CD14-positive monocyte (primary cell): ENCODE results near the gene NUP85. TPM values are rescaled to one million over a fixed set of nuclear protein-coding genes. Genes with fewer than 3 reads are reported as not detected.

ENCODE experiments used
- DNase-seq, 3 donors: peaks; one replicate each; pipeline ENCODE4 v3.0.0-alpha.2; 2011 to 2022
- H2AFZ ChIP-seq: 2 replicates; pipeline ENCODE4 v1.6.0; 2012; ENCODE audit warnings: mild to moderate bottlenecking, low read depth, low read length, inconsistent platforms; ENCODE audit not compliant: insufficient read depth, poor library complexity, severe bottlenecking
- H3K27ac ChIP-seq, 2 donors: 1 replicate in 1 of 2; 2 replicates in 1 of 2; pipeline ENCODE4 v1.5.1; 2012 to 2013; ENCODE audit warnings: low read length in 2 of 2, control low read depth in 1 of 2, inconsistent platforms in 1 of 2, low read depth in 1 of 2, mild to moderate bottlenecking in 1 of 2
- H3K27me3 ChIP-seq, 2 donors: one replicate each; pipeline versions ENCODE4 v1.6.0 to v1.6.1; 2011 to 2013; ENCODE audit warnings: low read length in 2 of 2; ENCODE audit not compliant: control insufficient read depth in 2 of 2, insufficient read depth in 2 of 2
- H3K36me3 ChIP-seq, 2 donors: replicated peaks in 1 of 2; 1 replicate in 1 of 2; 2 replicates in 1 of 2; pipeline versions ENCODE4 v1.5.1 to v1.6.1; 2012 to 2013; ENCODE audit warnings: low read length in 2 of 2, control low read depth in 1 of 2, inconsistent platforms in 1 of 2, mild to moderate bottlenecking in 1 of 2; ENCODE audit not compliant: insufficient read depth in 2 of 2, control insufficient read depth in 1 of 2
- H3K4me1 ChIP-seq, 2 donors: 1 replicate in 1 of 2; 2 replicates in 1 of 2; pipeline versions ENCODE4 v1.5.1 to v1.6.1; 2012 to 2013; ENCODE audit warnings: low read length in 2 of 2, control low read depth in 1 of 2, inconsistent platforms in 1 of 2, mild to moderate bottlenecking in 1 of 2, moderate library complexity in 1 of 2; ENCODE audit not compliant: insufficient read depth in 2 of 2, control insufficient read depth in 1 of 2
- H3K4me2 ChIP-seq: replicated peaks from 2 replicates; pipeline ENCODE3; 2012; ENCODE audit warnings: low read length, moderate library complexity, mild to moderate bottlenecking; ENCODE audit not compliant: poor library complexity, severe bottlenecking; ENCODE audit errors: extremely low read depth
- H3K4me3 ChIP-seq, 3 experiments: fragments of 200-600 bp in 1 of 3; sonication (generic) in 1 of 3; replicated peaks in 1 of 3; 1 replicate in 2 of 3; 2 replicates in 1 of 3; pipeline ENCODE4 v1.5.1; 2011 to 2013; ENCODE audit warnings: low read length in 3 of 3, mild to moderate bottlenecking in 3 of 3, control low read depth in 2 of 3, low read depth in 2 of 3, inconsistent platforms in 1 of 3, moderate library complexity in 1 of 3
- H3K79me2 ChIP-seq: 2 replicates; pipeline ENCODE4 v1.6.0; 2012; ENCODE audit warnings: mild to moderate bottlenecking, control low read depth, inconsistent platforms, low read length, moderate library complexity; ENCODE audit not compliant: insufficient read depth
- H3K9ac ChIP-seq: 2 replicates; pipeline ENCODE4 v1.6.0; 2017; ENCODE audit warnings: low read length, mild to moderate bottlenecking; ENCODE audit not compliant: insufficient read depth, poor library complexity, severe bottlenecking
- H3K9me3 ChIP-seq, 2 donors: replicated peaks in 1 of 2; 1 replicate in 1 of 2; 2 replicates in 1 of 2; pipeline versions ENCODE4 v1.5.1 to v1.6.1; 2012 to 2013; ENCODE audit warnings: low read length in 2 of 2, control low read depth in 1 of 2; ENCODE audit not compliant: control insufficient read depth in 1 of 2, insufficient read depth in 1 of 2
- H4K20me1 ChIP-seq: 2 replicates; pipeline ENCODE4 v1.6.0; 2012; ENCODE audit warnings: mild to moderate bottlenecking, low read length, control low read depth, moderate library complexity; ENCODE audit not compliant: insufficient read depth
- H3K27ac Mint-ChIP-seq, 7 donors: one replicate each; pipeline ENCODE4 v1.8.0; 2020; ENCODE audit warnings: mild to moderate bottlenecking in 7 of 7, mixed read lengths in 7 of 7, moderate library complexity in 6 of 7, inconsistent platforms in 2 of 7
- H3K27me3 Mint-ChIP-seq, 3 donors: one replicate each; pipeline ENCODE4 v1.8.0; 2021 to 2022; ENCODE audit warnings: low read depth in 3 of 3, mild to moderate bottlenecking in 3 of 3, mixed read lengths in 3 of 3, moderate library complexity in 3 of 3, inconsistent platforms in 1 of 3
- H3K36me3 Mint-ChIP-seq, 2 donors: one replicate each; pipeline ENCODE4 v1.8.0; 2020; ENCODE audit warnings: mixed read lengths in 2 of 2, inconsistent platforms in 1 of 2, mild to moderate bottlenecking in 1 of 2
- H3K4me1 Mint-ChIP-seq: one replicate; pipeline ENCODE4 v1.8.0; 2020; ENCODE audit warnings: mild to moderate bottlenecking, mixed read lengths
- H3K4me3 Mint-ChIP-seq, 2 donors: one replicate each; pipeline ENCODE4 v1.8.0; 2020; ENCODE audit warnings: mild to moderate bottlenecking in 2 of 2, mixed read lengths in 2 of 2, moderate library complexity in 1 of 2
- H3K9me3 Mint-ChIP-seq, 7 donors: one replicate each; pipeline ENCODE4 v1.8.0; 2020 to 2022; ENCODE audit warnings: mixed read lengths in 7 of 7, mild to moderate bottlenecking in 6 of 7, moderate library complexity in 6 of 7, inconsistent platforms in 2 of 7
- WGBS: methylation state at CpG from one replicate; pipeline ENCODE4 v1.1.5; 2013; ENCODE audit warnings: missing lambda C conversion rate; ENCODE audit not compliant: insufficient coverage; 5-methylcytosine and 5-hydroxymethylcytosine counted together
- intact Hi-C, 2 donors: fragments of 100-400 bp; cut with micrococcal nuclease; formaldehyde crosslinking; loops; one replicate each; pipeline versions ENCODE4 v1.15.0 to v1.15.1; 2023
- polyA plus RNA-seq, 3 donors: library from polyadenylated mRNA; depleted of rRNA in 1 of 3; unstranded in 2 of 3; stranded (reverse) in 1 of 3; fragments of 300-500 nt in 2 of 3; fragments of >200 nt in 1 of 3; fragmentation: Illumina TruSeq in 2 of 3; gene quantifications; 1 replicate in 2 of 3; 2 replicates in 1 of 3; pipeline ENCODE4 v1.2.3, GENCODE V29; 2012 to 2021
- TF ChIP-seq, protein P1 (sequence below): fragments of 200-600 bp; IDR thresholded peaks from one replicate; pipeline ENCODE4 v1.8.0; 2022; ENCODE audit warnings: antibody characterized with exemption, mild to moderate bottlenecking

The NUP85 gene
- polyA plus RNA-seq, 3 donors, result 36.3 to 94.2 (median 38.7) TPM

DNA sequence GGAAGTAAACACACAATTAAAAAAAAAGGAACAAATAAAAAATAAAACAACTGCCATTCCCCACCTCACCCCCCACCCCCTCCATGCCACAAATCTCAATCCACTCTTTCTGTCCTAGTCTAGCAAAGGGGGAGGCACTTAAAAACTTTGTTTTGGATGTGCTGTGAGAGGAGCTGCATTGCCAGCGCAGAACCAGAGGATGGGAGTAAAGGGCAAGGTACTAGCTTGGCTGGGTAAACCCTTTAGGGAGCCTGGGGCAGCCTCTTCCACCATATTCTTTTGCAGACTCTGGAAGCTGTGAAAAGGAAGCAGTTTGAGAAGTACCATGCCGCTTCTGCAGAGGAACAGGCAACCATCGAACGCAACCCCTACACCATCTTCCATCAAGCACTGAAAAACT lies 57.6 kb downstream of the NUP85 start:
- intact Hi-C loops, result loop anchor here in 1 of 2 donors (10.0 kb wide), 2 partner anchors 228 to 322 kb away; partner anchors contain the start of gene MYO15B
- H3K27me3 Mint-ChIP-seq, result peaks cover 0 to under 1% (median 0%) of the 10 kb centered on the region in 3 donors
- H3K27ac Mint-ChIP-seq, result peak overlapping the region in 2 of 7 donors; percentile 40 to 99
- no peak overlapping the region for H2AFZ ChIP-seq
- TF ChIP-seq, protein P1, sequence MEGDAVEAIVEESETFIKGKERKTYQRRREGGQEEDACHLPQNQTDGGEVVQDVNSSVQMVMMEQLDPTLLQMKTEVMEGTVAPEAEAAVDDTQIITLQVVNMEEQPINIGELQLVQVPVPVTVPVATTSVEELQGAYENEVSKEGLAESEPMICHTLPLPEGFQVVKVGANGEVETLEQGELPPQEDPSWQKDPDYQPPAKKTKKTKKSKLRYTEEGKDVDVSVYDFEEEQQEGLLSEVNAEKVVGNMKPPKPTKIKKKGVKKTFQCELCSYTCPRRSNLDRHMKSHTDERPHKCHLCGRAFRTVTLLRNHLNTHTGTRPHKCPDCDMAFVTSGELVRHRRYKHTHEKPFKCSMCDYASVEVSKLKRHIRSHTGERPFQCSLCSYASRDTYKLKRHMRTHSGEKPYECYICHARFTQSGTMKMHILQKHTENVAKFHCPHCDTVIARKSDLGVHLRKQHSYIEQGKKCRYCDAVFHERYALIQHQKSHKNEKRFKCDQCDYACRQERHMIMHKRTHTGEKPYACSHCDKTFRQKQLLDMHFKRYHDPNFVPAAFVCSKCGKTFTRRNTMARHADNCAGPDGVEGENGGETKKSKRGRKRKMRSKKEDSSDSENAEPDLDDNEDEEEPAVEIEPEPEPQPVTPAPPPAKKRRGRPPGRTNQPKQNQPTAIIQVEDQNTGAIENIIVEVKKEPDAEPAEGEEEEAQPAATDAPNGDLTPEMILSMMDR, result no peak
- H3K9ac ChIP-seq, result no peak overlapping the region
- H3K4me3 Mint-ChIP-seq, result no peak overlapping the region
- peaks cover 64% of the 10 kb centered on the region for H3K4me1 Mint-ChIP-seq
- H3K4me1 ChIP-seq, result peaks cover 56 to 66% of the 10 kb centered on the region in 2 donors
- no peak overlapping the region for H3K4me3 ChIP-seq
- no peaks in the 10 kb centered on the region for H3K27me3 ChIP-seq
- H3K9me3 Mint-ChIP-seq, result peaks cover 0 to 2% (median 0%) of the 10 kb centered on the region in 7 donors
- H3K9me3 ChIP-seq, result no peaks in the 10 kb centered on the region
- H4K20me1 ChIP-seq, result peaks cover 16% of the 10 kb centered on the region
- WGBS, result 80% methylated on average over 3 of the region's 4 CpGs
- H3K27ac ChIP-seq, result no peak overlapping the region
- peaks cover 11 to 36% of the 10 kb centered on the region in 2 donors for H3K36me3 ChIP-seq
- peaks cover 95% of the 10 kb centered on the region for H3K79me2 ChIP-seq
- no peak overlapping the region for H3K4me2 ChIP-seq
- H3K36me3 Mint-ChIP-seq, result peaks cover 32 to 50% of the 10 kb centered on the region in 2 donors
- no peak for DNase-seq

GRCh38 chr17:75265614-75266315 lies 60.3 kb downstream of the NUP85 start:
- no peaks in the 10 kb centered on the region for H3K27me3 ChIP-seq
- Mint-ChIP-seq H3K9me3 (peaks cover 0 to 4% (median 0%) of the 10 kb centered on the region in 7 donors), H3K27me3 (no peaks in the 10 kb centered on the region), H3K4me1 (peaks cover 61% of the 10 kb centered on the region), H3K4me3 (peak overlapping the region in 1 of 2 donors; percentile 24), H3K36me3 (peaks cover 21 to 35% of the 10 kb centered on the region in 2 donors), H3K27ac (peak overlapping the region; percentile 59 to 88 (median 84))
- peak overlapping the region; percentile 76 to 89 for H3K27ac ChIP-seq
- peak overlapping the region in 1 of 3 experiments; percentile 14 for H3K4me3 ChIP-seq
- peaks cover 64 to 70% of the 10 kb centered on the region in 2 donors for H3K4me1 ChIP-seq
- peak in 2 of 3 donors; percentile 38 to 59 for DNase-seq
- H2AFZ ChIP-seq, result peak overlapping the region; percentile 23
- peaks cover under 1% of the 10 kb centered on the region for H4K20me1 ChIP-seq
- H3K4me2 ChIP-seq, result peak overlapping the region; percentile 3
- no peaks in the 10 kb centered on the region for H3K9me3 ChIP-seq
- WGBS, result 39% methylated on average over 11 of the region's 17 CpGs
- no peak overlapping the region for H3K9ac ChIP-seq
- intact Hi-C loops, result loop anchor here in 1 of 2 donors (10.0 kb wide), 2 partner anchors 231 to 319 kb away; partner anchors contain the start of gene MYO15B
- H3K79me2 ChIP-seq, result peaks cover 82% of the 10 kb centered on the region
- TF ChIP-seq, protein P1, result no peak
- H3K36me3 ChIP-seq, result peaks cover 9 to 36% of the 10 kb centered on the region in 2 donors
